Trophoblast cell (in vitro differentiated cells and primary cell): ENCODE results near the gene RABL6.

Experiments used
- DNase-seq, 2 donors: peaks; one replicate each; pipeline ENCODE4 v3.0.0-alpha.2; 2016
- H2AFZ ChIP-seq: 2 replicates; pipeline ENCODE4 v1.6.1; 2013; ENCODE audit warnings: low read length, moderate library complexity, mild to moderate bottlenecking; ENCODE audit not compliant: insufficient read depth, poor library complexity
- H2AK5ac ChIP-seq: 2 replicates; pipeline ENCODE4 v1.6.1; 2013; ENCODE audit warnings: mild to moderate bottlenecking, low read length
- H2BK120ac ChIP-seq: 2 replicates; pipeline ENCODE4 v1.6.1; 2013; ENCODE audit warnings: low read length, mild to moderate bottlenecking, moderate library complexity; ENCODE audit not compliant: insufficient read depth, poor library complexity
- H2BK12ac ChIP-seq: 2 replicates; pipeline ENCODE4 v1.6.1; 2013; ENCODE audit warnings: mild to moderate bottlenecking, low read length, moderate library complexity
- H2BK5ac ChIP-seq: 2 replicates; pipeline ENCODE4 v1.6.1; 2013; ENCODE audit warnings: low read length, low read depth, moderate library complexity, mild to moderate bottlenecking; ENCODE audit not compliant: poor library complexity
- H3K14ac ChIP-seq: 2 replicates; pipeline ENCODE4 v1.6.1; 2013; ENCODE audit warnings: mild to moderate bottlenecking, low read length
- H3K18ac ChIP-seq: 2 replicates; pipeline ENCODE4 v1.6.1; 2013; ENCODE audit warnings: mild to moderate bottlenecking, low read length
- H3K23ac ChIP-seq: 2 replicates; pipeline ENCODE4 v1.6.1; 2013; ENCODE audit warnings: low read length
- H3K27ac ChIP-seq: 2 replicates; pipeline ENCODE4 v1.5.1; 2013; ENCODE audit warnings: low read depth, mild to moderate bottlenecking, inconsistent platforms, low read length, moderate library complexity
- H3K27me3 ChIP-seq: 2 replicates; pipeline ENCODE4 v1.6.1; 2013; ENCODE audit warnings: inconsistent platforms, mild to moderate bottlenecking, low read length, moderate library complexity; ENCODE audit not compliant: insufficient read depth
- H3K36me3 ChIP-seq, 2 experiments: 1 replicate in 1 of 2; 2 replicates in 1 of 2; pipeline ENCODE4 v1.6.1; 2013; ENCODE audit warnings: low read length in 2 of 2, mild to moderate bottlenecking in 2 of 2, moderate library complexity in 1 of 2; ENCODE audit not compliant: insufficient read depth in 2 of 2, control insufficient read depth in 1 of 2
- H3K4ac ChIP-seq: 2 replicates; pipeline ENCODE4 v1.6.1; 2013; ENCODE audit warnings: low read depth, mild to moderate bottlenecking, low read length, moderate library complexity
- H3K4me1 ChIP-seq, 2 experiments: 1 replicate in 1 of 2; 2 replicates in 1 of 2; pipeline ENCODE4 v1.6.1; 2013; ENCODE audit warnings: low read length in 2 of 2, mild to moderate bottlenecking in 2 of 2, moderate library complexity in 1 of 2; ENCODE audit not compliant: insufficient read depth in 2 of 2, control insufficient read depth in 1 of 2
- H3K4me2 ChIP-seq: 2 replicates; pipeline ENCODE4 v1.6.1; 2013; ENCODE audit warnings: inconsistent platforms, mild to moderate bottlenecking, low read length, moderate library complexity
- H3K4me3 ChIP-seq: 2 replicates; pipeline ENCODE4 v1.5.1; 2013; ENCODE audit warnings: mild to moderate bottlenecking, low read depth, low read length, inconsistent platforms
- H3K79me1 ChIP-seq: one replicate; pipeline ENCODE4 v1.6.1; 2013; ENCODE audit warnings: low read length
- H3K79me2 ChIP-seq: 2 replicates; pipeline ENCODE4 v1.6.1; 2013; ENCODE audit warnings: low read length, mild to moderate bottlenecking; ENCODE audit not compliant: control insufficient read depth, insufficient read depth, poor library complexity
- H3K9ac ChIP-seq: 2 replicates; pipeline ENCODE4 v1.6.1; 2013; ENCODE audit warnings: mild to moderate bottlenecking, low read length
- H3K9me3 ChIP-seq: 2 replicates; pipeline ENCODE4 v1.6.1; 2013; ENCODE audit warnings: low read depth, mild to moderate bottlenecking, control low read depth, inconsistent platforms, low read length; ENCODE audit not compliant: insufficient read depth
- H4K12ac ChIP-seq: 2 replicates; pipeline ENCODE4 v1.6.1; 2013; ENCODE audit warnings: low read depth, mild to moderate bottlenecking, low read length, moderate library complexity
- H4K8ac ChIP-seq: 2 replicates; pipeline ENCODE4 v1.6.1; 2013; ENCODE audit warnings: low read depth, mild to moderate bottlenecking, low read length, moderate library complexity
- H4K91ac ChIP-seq: one replicate; pipeline ENCODE4 v1.6.1; 2013; ENCODE audit warnings: low read depth, mild to moderate bottlenecking, low read length, moderate library complexity
- WGBS: extraction: QIAGEN DNeasy Blood & Tissue Kit; methylation state at CpG from one replicate; pipeline ENCODE4 v1.1.7; 2013; ENCODE audit warnings: missing lambda C conversion rate; ENCODE audit not compliant: insufficient read length, insufficient coverage; ENCODE audit errors: extremely low coverage; 5-methylcytosine and 5-hydroxymethylcytosine counted together

Gene RABL6

DNA sequence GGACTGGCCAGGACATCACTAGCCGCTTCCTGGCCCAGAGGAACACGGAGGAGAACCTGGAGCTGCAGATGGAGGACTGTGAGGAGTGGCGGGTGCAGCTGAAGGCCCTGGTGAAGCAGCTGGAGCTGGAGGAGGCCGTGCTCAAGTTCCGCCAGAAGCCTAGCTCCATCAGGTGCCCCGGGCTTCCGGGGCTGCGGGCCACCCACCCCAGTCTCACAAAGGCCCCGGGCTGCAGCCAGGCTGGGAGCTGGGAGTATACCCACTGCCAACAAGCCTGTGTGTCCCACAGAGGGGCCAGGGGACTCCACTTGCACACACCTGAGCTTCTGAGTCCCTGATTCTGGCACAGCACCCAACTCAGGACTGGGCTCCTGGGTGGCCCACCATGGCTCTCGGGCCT, 1.7 kb upstream of the RABL6 start:
- Histone ChIP-seq H3K9me3 (no peaks in the 10 kb centered on the region), H2AK5ac (no peak overlapping the region), H4K8ac (no peak overlapping the region), H4K12ac (no peak overlapping the region), H2BK5ac (no peak overlapping the region), H3K4me2 (no peak overlapping the region), H3K79me2 (peaks cover 17% of the 10 kb centered on the region), H3K36me3 (peaks cover 13 to 24% of the 10 kb centered on the region in 2 experiments), H2BK12ac (no peak overlapping the region), H3K9ac (no peak overlapping the region), H3K18ac (no peak overlapping the region), H3K23ac (no peak overlapping the region), H3K4ac (no peak overlapping the region), H3K14ac (no peak overlapping the region), H3K4me1 (peaks cover 12 to 17% of the 10 kb centered on the region in 2 experiments), H3K27ac (no peak overlapping the region), H3K4me3 (no peak overlapping the region), H2BK120ac (no peak overlapping the region), H4K91ac (no peak overlapping the region), H3K27me3 (no peaks in the 10 kb centered on the region), H3K79me1 (peaks cover 17% of the 10 kb centered on the region), H2AFZ (no peak overlapping the region)
- no CpG with 5 or more reads among the region's 10 CpGs for WGBS
- no peak for DNase-seq

- Histone ChIP-seq H3K79me2 (peaks cover 17% of the 10 kb centered on the region), H3K27me3 (no peaks in the 10 kb centered on the region), H3K4me3 (no peak overlapping the region), H2BK5ac (peak overlapping the region; percentile 22), H3K79me1 (peaks cover 17% of the 10 kb centered on the region), H3K9ac (peak overlapping the region; percentile 36), H2AFZ (no peak overlapping the region), H3K18ac (peak overlapping the region; percentile 62), H2BK12ac (no peak overlapping the region), H3K4ac (peak overlapping the region; percentile 24), H2BK120ac (no peak overlapping the region), H4K12ac (peak overlapping the region; percentile 83), H3K4me2 (peak overlapping the region; percentile 68), H4K91ac (peak overlapping the region; percentile 80), H2AK5ac (peak overlapping the region; percentile 14), H3K14ac (peak overlapping the region; percentile 54), H3K27ac (no peak overlapping the region), H3K9me3 (no peaks in the 10 kb centered on the region), H3K4me1 (peaks cover 9 to 17% of the 10 kb centered on the region in 2 experiments), H3K36me3 (peaks cover 16 to 27% of the 10 kb centered on the region in 2 experiments), H3K23ac (no peak overlapping the region), H4K8ac (peak overlapping the region; percentile 89)
- WGBS, result no CpG with 5 or more reads among the region's 25 CpGs
- DNase-seq, result no peak
Measured at GRCh38 chr9:136806631-136807201, 1.0 kb upstream of the RABL6 start.

DNA sequence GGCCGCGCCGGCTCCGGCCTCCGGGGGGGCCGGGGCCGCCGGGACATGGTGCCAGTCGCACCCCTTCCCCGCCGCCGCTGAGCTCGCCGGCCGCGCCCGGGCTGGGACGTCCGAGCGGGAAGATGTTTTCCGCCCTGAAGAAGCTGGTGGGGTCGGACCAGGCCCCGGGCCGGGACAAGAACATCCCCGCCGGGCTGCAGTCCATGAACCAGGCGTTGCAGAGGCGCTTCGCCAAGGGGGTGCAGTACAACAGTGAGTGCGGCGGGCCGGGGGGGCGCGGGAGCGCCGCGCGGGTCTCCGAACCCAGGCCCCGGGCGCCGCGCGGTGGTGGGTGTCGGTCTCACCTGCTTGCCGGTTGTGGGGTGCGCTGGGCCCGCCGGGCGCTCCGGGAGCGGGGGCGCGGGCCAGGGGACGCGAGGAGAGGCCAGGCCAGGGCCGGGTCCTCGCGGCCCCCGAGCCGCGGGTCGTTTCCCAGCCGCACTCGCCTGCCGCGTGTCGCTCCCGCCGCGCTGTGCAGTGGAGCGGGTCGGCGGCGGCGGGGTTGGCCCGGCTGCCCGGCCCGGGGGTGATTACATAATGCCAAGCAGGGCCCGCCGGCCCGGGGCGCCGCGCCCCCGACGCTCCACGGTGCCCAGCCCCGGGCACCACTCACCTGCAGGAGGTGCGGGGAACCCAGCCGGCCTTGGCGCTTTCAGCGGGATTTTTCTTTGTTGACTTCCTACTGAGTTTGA, 492 bp downstream of the RABL6 start:
- Histone ChIP-seq H3K36me3 (peaks cover 21 to 31% of the 10 kb centered on the region in 2 experiments), H2AK5ac (peak overlapping the region; percentile 31), H3K79me1 (peaks cover 17% of the 10 kb centered on the region), H4K12ac (peak overlapping the region; percentile 70), H2AFZ (peak overlapping the region; percentile 75), H3K27me3 (no peaks in the 10 kb centered on the region), H2BK12ac (peak overlapping the region; percentile 18), H4K91ac (peak overlapping the region; percentile 88), H2BK120ac (peak overlapping the region; percentile 80), H3K4me2 (peak overlapping the region; percentile 87), H3K9ac (peak overlapping the region; percentile 88), H4K8ac (peak overlapping the region; percentile 85), H3K4ac (peak overlapping the region; percentile 84), H3K18ac (peak overlapping the region; percentile 82), H3K27ac (peak overlapping the region; percentile 75), H3K23ac (no peak overlapping the region), H3K4me1 (peaks cover 9 to 17% of the 10 kb centered on the region in 2 experiments), H2BK5ac (peak overlapping the region; percentile 76), H3K79me2 (peaks cover 17% of the 10 kb centered on the region), H3K9me3 (no peaks in the 10 kb centered on the region), H3K4me3 (peak overlapping the region; percentile 90), H3K14ac (peak overlapping the region; percentile 78)
- peak in 1 of 2 donors; percentile 34 for DNase-seq
- no CpG with 5 or more reads among the region's 93 CpGs for WGBS

DNA sequence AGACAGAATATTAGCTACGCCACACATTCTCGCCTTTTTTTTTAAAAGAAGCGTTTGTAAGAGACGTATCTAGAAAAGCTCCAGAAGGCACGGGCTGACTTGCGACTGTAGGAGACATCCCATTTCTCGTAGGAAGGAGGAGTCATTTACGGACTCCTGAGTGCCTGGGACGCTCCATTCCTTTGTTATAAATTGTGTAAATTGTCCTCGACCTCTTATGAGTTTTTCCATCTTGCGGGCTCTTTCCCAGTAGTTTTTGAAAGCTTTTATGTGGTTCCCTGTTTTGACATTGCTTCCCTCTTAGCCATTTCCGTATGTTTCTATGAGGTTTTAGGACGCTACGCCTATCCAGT, 1.0 kb downstream of the RABL6 start:
- Histone ChIP-seq H3K4ac (peak overlapping the region; percentile 84), H3K79me2 (peaks cover 17% of the 10 kb centered on the region), H3K79me1 (peaks cover 17% of the 10 kb centered on the region), H2BK120ac (no peak overlapping the region), H3K23ac (no peak overlapping the region), H2BK12ac (no peak overlapping the region), H3K4me3 (peak overlapping the region; percentile 90), H3K27me3 (no peaks in the 10 kb centered on the region), H3K36me3 (peaks cover 21 to 26% of the 10 kb centered on the region in 2 experiments), H3K14ac (no peak overlapping the region), H2BK5ac (peak overlapping the region; percentile 17), H3K4me2 (peak overlapping the region; percentile 87), H4K8ac (no peak overlapping the region), H4K12ac (no peak overlapping the region), H2AK5ac (no peak overlapping the region), H4K91ac (peak overlapping the region; percentile 88), H3K9me3 (no peaks in the 10 kb centered on the region), H3K27ac (no peak overlapping the region), H3K4me1 (peaks cover 9 to 17% of the 10 kb centered on the region in 2 experiments), H3K18ac (no peak overlapping the region), H2AFZ (no peak overlapping the region), H3K9ac (peak overlapping the region; percentile 88)
- DNase-seq, result peak in 1 of 2 donors; percentile 61
- WGBS, result no CpG with 5 or more reads among the region's 14 CpGs
